ENCODE results near the gene ALKAL2.

The ALKAL2 gene

GRCh38 chr2:284896-285492 is 2.9 kb downstream of the ALKAL2 start:
- Histone ChIP-seq H3K36me3 (ENCODE audit: control insufficient read depth, insufficient read depth, low read length) (peaks cover 5% of the 10 kb centered on the region), H3K27me3 (replicated peaks; ENCODE audit: control insufficient read depth, insufficient read depth, low read length) (no peaks in the 10 kb centered on the region; the same call in 1 of the 2 replicates), H3K4me3 (replicated peaks; ENCODE audit: low read depth, low read length) (no peak overlapping the region)
- DNase-seq (ENCODE audit: extremely low read depth, insufficient read length): no peak
- no peak for TF ChIP-seq CTCF (IDR thresholded peaks at IDR 0.05; ENCODE audit: insufficient read depth, low read length, poor library complexity, severe bottlenecking)

- TF ChIP-seq CTCF (IDR thresholded peaks at IDR 0.05; ENCODE audit: insufficient read depth, low read length, poor library complexity, severe bottlenecking): no peak
- no peak overlapping the region for H3K4me3 ChIP-seq (replicated peaks; ENCODE audit: low read depth, low read length)
- peaks cover 5% of the 10 kb centered on the region for H3K36me3 ChIP-seq (ENCODE audit: control insufficient read depth, insufficient read depth, low read length)
- DNase-seq (ENCODE audit: extremely low read depth, insufficient read length): no peak
- H3K27me3 ChIP-seq (replicated peaks; ENCODE audit: control insufficient read depth, insufficient read depth, low read length): no peaks in the 10 kb centered on the region; the same call in 1 of the 2 replicates
Measured at GRCh38 chr2:283996-284794, 3.7 kb downstream of the ALKAL2 start.

GRCh38 chr2:282371-283263 is 5.3 kb downstream of the ALKAL2 start:
- Histone ChIP-seq H3K4me3 (replicated peaks; ENCODE audit: low read depth, low read length) (no peak overlapping the region), H3K36me3 (ENCODE audit: control insufficient read depth, insufficient read depth, low read length) (peaks cover 10% of the 10 kb centered on the region), H3K27me3 (replicated peaks; ENCODE audit: control insufficient read depth, insufficient read depth, low read length) (no peaks in the 10 kb centered on the region)
- DNase-seq (ENCODE audit: extremely low read depth, insufficient read length): no peak
- TF ChIP-seq CTCF (IDR thresholded peaks at IDR 0.05; ENCODE audit: insufficient read depth, low read length, poor library complexity, severe bottlenecking): no peak

GRCh38 chr2:281381-281780 is 6.5 kb downstream of the ALKAL2 start:
- no peak overlapping the region for H3K4me3 ChIP-seq (replicated peaks; ENCODE audit: low read depth, low read length)
- peaks cover 14% of the 10 kb centered on the region for H3K36me3 ChIP-seq (ENCODE audit: control insufficient read depth, insufficient read depth, low read length)
- no peak for TF ChIP-seq CTCF (IDR thresholded peaks at IDR 0.05; ENCODE audit: insufficient read depth, low read length, poor library complexity, severe bottlenecking)
- H3K27me3 ChIP-seq (replicated peaks; ENCODE audit: control insufficient read depth, insufficient read depth, low read length): no peaks in the 10 kb centered on the region
- DNase-seq (ENCODE audit: extremely low read depth, insufficient read length): no peak

GRCh38 chr2:280650-281110 is 7.2 kb downstream of the ALKAL2 start:
- no peak overlapping the region for H3K4me3 ChIP-seq (replicated peaks; ENCODE audit: low read depth, low read length)
- no peak for TF ChIP-seq CTCF (IDR thresholded peaks at IDR 0.05; ENCODE audit: insufficient read depth, low read length, poor library complexity, severe bottlenecking)
- peaks cover 19% of the 10 kb centered on the region for H3K36me3 ChIP-seq (ENCODE audit: control insufficient read depth, insufficient read depth, low read length)
- H3K27me3 ChIP-seq (replicated peaks; ENCODE audit: control insufficient read depth, insufficient read depth, low read length): no peaks in the 10 kb centered on the region
- DNase-seq (ENCODE audit: extremely low read depth, insufficient read length): no peak
